ENCODE results near the gene MCTS1. TPM values are rescaled to one million over a fixed set of nuclear protein-coding genes. Genes with fewer than 3 reads are reported as not detected.
"Not testable (repeated sequence)": the region's sequence is repeated elsewhere in the genome, so short reads cannot be mapped to it uniquely, and the experiment has no call there.

MCTS1 gene
- total RNA-seq, 4 donors from 2014 or later, result 11.6 to 23.7 (median 15.1) TPM

DNA sequence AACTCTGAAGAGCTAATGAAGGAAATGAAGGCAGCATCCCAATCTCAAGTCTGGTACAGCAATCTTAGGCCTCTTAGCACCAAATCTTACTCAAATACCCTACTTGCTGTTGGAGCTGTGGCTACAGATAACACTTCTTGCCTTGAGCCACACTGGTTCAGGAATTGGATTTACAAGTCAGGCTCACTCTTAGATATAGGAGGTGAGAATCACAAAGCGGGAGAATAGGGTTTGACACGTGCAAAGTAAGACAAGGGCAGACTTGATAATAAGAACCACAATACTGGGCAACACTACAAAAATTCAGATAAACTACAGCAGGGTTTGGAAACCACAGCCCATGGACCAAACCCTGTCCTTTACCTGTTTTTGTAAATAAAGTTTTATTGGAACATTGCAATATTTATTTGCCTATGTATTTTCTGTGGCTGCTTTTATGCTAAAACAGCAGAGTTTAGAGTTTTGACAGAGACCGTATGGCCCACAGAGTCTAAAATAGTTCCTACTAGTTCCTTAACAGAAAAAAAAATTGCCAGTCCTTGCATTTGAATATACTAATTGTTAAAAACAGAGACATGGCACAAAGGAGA is 33.8 kb upstream of the MCTS1 start:
- 77 to 83% methylated on average over 3 of the region's 3 CpGs for WGBS, 2 donors
- DNase-seq (ENCODE audit: low spot score in 2 of 2), result no peak
- intact Hi-C loops (cut with DNase I; ENCODE audit: low total_unique reads), result no loop called here
- TF ChIP-seq, protein P1, sequence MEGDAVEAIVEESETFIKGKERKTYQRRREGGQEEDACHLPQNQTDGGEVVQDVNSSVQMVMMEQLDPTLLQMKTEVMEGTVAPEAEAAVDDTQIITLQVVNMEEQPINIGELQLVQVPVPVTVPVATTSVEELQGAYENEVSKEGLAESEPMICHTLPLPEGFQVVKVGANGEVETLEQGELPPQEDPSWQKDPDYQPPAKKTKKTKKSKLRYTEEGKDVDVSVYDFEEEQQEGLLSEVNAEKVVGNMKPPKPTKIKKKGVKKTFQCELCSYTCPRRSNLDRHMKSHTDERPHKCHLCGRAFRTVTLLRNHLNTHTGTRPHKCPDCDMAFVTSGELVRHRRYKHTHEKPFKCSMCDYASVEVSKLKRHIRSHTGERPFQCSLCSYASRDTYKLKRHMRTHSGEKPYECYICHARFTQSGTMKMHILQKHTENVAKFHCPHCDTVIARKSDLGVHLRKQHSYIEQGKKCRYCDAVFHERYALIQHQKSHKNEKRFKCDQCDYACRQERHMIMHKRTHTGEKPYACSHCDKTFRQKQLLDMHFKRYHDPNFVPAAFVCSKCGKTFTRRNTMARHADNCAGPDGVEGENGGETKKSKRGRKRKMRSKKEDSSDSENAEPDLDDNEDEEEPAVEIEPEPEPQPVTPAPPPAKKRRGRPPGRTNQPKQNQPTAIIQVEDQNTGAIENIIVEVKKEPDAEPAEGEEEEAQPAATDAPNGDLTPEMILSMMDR (IDR thresholded peaks at IDR 0.05), result no peak
- TF ChIP-seq POLR2A (IDR thresholded peaks at IDR 0.05), result no peak
- no peak overlapping the region for H3K4me3 ChIP-seq (ENCODE audit: low read depth, poor library complexity, severe bottlenecking)

DNA sequence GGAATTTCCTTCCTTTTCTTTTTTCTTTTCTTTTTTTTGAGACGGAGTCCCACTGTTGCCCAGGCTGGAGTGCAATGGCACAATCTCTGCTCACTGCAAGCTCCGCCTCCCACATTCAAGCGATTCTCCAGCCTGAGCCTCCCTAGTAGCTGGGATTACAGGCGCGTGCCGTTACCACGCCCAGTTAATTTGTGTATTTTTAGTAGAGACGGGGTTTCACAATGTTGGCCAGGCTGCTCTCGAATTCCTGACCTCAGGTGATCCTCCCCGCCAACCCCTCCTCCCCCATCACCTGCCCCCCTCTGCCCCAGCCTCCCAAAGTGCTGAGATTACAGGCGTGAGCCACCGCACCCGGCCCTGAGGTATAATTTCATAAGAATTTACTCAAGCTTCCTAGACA is 30.1 kb upstream of the MCTS1 start:
- WGBS, 2 donors, result 83 to 94% methylated on average over 7 to 13 of the region's 13 CpGs
- intact Hi-C loops (cut with DNase I; ENCODE audit: low total_unique reads); H3K4me3 ChIP-seq (ENCODE audit: low read depth, poor library complexity, severe bottlenecking); DNase-seq (ENCODE audit: low spot score in 2 of 2): not testable (repeated sequence)

DNA sequence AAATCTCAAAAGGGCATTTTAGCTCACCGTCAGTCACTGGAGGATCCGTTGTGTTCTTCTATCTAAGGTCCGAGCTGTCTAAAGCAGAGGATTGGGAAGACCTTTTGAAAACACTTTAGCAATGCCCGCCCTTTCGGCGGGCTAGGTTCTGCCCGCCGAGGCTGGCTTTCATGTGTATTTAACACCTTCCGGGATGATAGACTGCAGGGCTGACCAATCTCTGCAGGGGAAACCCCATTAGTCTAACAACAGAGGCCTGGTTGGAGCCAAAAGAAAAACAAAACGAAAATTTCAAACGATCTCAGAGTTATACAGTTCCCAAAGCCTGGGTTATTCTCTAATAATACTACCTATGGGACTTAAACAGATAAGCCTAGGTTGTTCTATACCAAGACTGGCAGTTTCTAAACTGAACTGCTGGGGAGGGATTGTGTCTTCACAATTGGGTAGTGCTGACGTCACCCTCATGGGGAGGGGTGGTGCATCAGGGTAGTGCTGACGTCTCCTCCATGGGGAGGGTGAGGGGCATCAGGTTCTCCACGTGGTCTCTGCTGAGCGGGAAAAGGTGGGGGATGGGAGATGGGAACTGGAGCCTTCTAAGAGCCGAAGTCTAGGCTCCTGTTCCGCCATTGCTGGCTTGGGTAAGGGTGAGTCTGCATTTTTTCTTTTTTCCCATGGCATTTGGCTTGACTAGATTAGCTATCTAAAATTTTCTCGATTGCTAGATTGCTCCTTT is 28.4 kb upstream of the MCTS1 start:
- intact Hi-C loops (cut with DNase I; ENCODE audit: low total_unique reads), result no loop called here
- TF ChIP-seq POLR2A (IDR thresholded peaks at IDR 0.05), result no peak
- TF ChIP-seq, protein P1 (IDR thresholded peaks at IDR 0.05), result no peak
- no peak for DNase-seq (ENCODE audit: low spot score in 2 of 2)
- no peak overlapping the region for H3K4me3 ChIP-seq (ENCODE audit: low read depth, poor library complexity, severe bottlenecking)
- WGBS, 2 donors, result 71 to 91% methylated on average over 18 of the region's 18 CpGs

- intact Hi-C loops (cut with DNase I; ENCODE audit: low total_unique reads), result no loop called here
- TF ChIP-seq, protein P1 (IDR thresholded peaks at IDR 0.05), result no peak
- TF ChIP-seq POLR2A (IDR thresholded peaks at IDR 0.05), result no peak
Observed at GRCh38 chrX:120585702-120586101, 18.2 kb upstream of the MCTS1 start.

GRCh38 chrX:120604361-120604782 is 471 bp downstream of the MCTS1 start:
- TF ChIP-seq, protein P1 (IDR thresholded peaks at IDR 0.05), result no peak
- TF ChIP-seq POLR2A (IDR thresholded peaks at IDR 0.05), result no peak
- H3K4me3 ChIP-seq (ENCODE audit: low read depth, poor library complexity, severe bottlenecking), result peak overlapping the region; percentile 59
- intact Hi-C loops (cut with DNase I; ENCODE audit: low total_unique reads), result no loop called here
- no peak for DNase-seq (ENCODE audit: low spot score in 2 of 2)
- 0 to 33% methylated on average over 5 of the region's 5 CpGs for WGBS, 2 donors

More at GRCh38 chrX:120585702-120586101, 18.2 kb upstream of the MCTS1 start:
- no peak for DNase-seq (ENCODE audit: low spot score in 2 of 2)
- WGBS, 2 donors, result 79 to 88% methylated on average over 2 of the region's 2 CpGs
- H3K4me3 ChIP-seq (ENCODE audit: low read depth, poor library complexity, severe bottlenecking), result no peak overlapping the region

DNA sequence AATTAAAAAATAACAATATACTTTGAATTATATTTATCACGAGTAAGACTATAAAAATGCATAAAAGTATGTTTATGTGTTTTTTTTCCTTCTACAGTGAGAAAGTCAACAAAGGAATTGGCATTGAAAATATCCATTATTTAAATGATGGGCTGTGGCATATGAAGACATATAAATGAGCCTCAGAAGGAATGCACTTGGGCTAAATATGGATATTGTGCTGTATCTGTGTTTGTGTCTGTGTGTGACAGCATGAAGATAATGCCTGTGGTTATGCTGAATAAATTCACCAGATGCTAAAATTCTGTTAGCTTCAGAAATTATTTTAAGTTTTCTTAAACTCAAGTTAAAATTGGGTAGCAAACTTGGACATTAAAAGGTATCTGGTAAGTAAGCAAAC is 8.2 kb downstream of the MCTS1 start:
- H3K4me3 ChIP-seq (ENCODE audit: low read depth, poor library complexity, severe bottlenecking), result no peak overlapping the region
- TF ChIP-seq POLR2A (IDR thresholded peaks at IDR 0.05), result no peak
- TF ChIP-seq, protein P1 (IDR thresholded peaks at IDR 0.05), result no peak
- DNase-seq (ENCODE audit: low spot score in 2 of 2), result no peak
- WGBS, 2 donors, result 67 to 71% methylated on average over 1 of the region's 1 CpG
- intact Hi-C loops (cut with DNase I; ENCODE audit: low total_unique reads), result no loop called here
